Keratinocyte (primary cell): ENCODE results near the gene DEDD.

Source experiments
- EZH2 ChIP-seq: IDR thresholded peaks from one replicate; pipeline ENCODE4 v1.6.1; 2012; ENCODE audit warnings: inconsistent platforms, mild to moderate bottlenecking, low read length, moderate library complexity
- TF ChIP-seq, protein P1 (sequence below), 3 experiments: IDR thresholded peaks in 1 of 3; conservative IDR thresholded peaks in 1 of 3; optimal IDR thresholded peaks in 1 of 3; 2 replicates in 2 of 3; 3 replicates in 1 of 3; pipeline versions ENCODE3 to v1.5.1; 2011; ENCODE audit warnings: low read length in 3 of 3, mild to moderate bottlenecking in 3 of 3, moderate library complexity in 2 of 3, control low read depth in 1 of 3, inconsistent platforms in 1 of 3; ENCODE audit not compliant: insufficient read depth in 2 of 3; ENCODE audit errors: extremely low read depth in 1 of 3

DNA sequence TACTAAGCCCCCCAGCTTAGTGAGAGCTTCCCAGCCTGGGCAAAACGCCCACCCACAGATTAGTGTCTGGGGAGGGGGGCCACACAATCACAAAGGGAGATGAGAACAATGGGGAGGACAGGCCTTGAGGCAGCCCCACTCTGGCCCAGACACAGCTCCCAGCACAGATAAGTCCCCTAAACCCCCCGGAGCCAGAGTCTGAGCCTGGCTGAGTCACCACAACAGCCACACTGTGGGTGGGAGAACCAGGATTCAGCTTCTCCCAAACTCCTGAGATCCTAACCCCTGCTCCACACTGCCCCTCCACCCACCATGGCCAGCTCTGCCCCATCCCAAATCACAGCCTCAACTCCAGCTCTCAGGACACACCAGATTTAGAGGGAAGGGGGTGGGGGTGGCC, 47.3 kb downstream of the DEDD start:
- TF ChIP-seq, protein P1, sequence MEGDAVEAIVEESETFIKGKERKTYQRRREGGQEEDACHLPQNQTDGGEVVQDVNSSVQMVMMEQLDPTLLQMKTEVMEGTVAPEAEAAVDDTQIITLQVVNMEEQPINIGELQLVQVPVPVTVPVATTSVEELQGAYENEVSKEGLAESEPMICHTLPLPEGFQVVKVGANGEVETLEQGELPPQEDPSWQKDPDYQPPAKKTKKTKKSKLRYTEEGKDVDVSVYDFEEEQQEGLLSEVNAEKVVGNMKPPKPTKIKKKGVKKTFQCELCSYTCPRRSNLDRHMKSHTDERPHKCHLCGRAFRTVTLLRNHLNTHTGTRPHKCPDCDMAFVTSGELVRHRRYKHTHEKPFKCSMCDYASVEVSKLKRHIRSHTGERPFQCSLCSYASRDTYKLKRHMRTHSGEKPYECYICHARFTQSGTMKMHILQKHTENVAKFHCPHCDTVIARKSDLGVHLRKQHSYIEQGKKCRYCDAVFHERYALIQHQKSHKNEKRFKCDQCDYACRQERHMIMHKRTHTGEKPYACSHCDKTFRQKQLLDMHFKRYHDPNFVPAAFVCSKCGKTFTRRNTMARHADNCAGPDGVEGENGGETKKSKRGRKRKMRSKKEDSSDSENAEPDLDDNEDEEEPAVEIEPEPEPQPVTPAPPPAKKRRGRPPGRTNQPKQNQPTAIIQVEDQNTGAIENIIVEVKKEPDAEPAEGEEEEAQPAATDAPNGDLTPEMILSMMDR (optimal IDR thresholded peaks at IDR 0.05 in 1 of 3, IDR thresholded peaks at IDR 0.05 in 1 of 3, conservative IDR thresholded peaks at IDR 0.05 in 1 of 3; ENCODE audit: extremely low read depth in 1 of 3, insufficient read depth in 2 of 3, low read length in 3 of 3), result no peak
- TF ChIP-seq EZH2, result no peak
